ENCODE data around the gene RAPGEF1. TPM values are rescaled to one million over a fixed set of nuclear protein-coding genes. Genes with fewer than 3 reads are reported as not detected.
A peak's percentile ranks its signal among the peaks of the same experiment; 100 is the strongest.

Gene RAPGEF1
- total and polyA plus RNA-seq, 7 donors = 14.4 to 58.2 (median 45.3) TPM

- H3K27me3 ChIP-seq = no peaks in the 10 kb centered on the region
- 53 to 93% methylated on average over 2 of the region's 2 CpGs for WGBS, 2 donors
- no peak overlapping the region for H3K27ac ChIP-seq
- DNase-seq = no peak
- peaks cover 0 to 49% (median 48%) of the 10 kb centered on the region in 4 donors for H3K4me1 ChIP-seq
- H3K36me3 ChIP-seq = no peaks in the 10 kb centered on the region
- TF ChIP-seq EP300 (IDR thresholded peaks at IDR 0.05) (no peak), POLR2A (IDR thresholded peaks at IDR 0.05) (no peak), POLR2AphosphoS5 (IDR thresholded peaks at IDR 0.05) (no peak), CTCF (IDR thresholded peaks at IDR 0.05) (no peak)
- intact Hi-C loops (cut with DNase I) = no loop called here
- no peaks in the 10 kb centered on the region for H3K9me3 ChIP-seq
- H3K4me3 ChIP-seq = no peak overlapping the region
Measured at GRCh38 chr9:131724683-131725082, 15.2 kb downstream of the RAPGEF1 start.

GRCh38 chr9:131723632-131724031 is 16.2 kb downstream of the RAPGEF1 start:
- no peaks in the 10 kb centered on the region for H3K27me3 ChIP-seq
- H3K27ac ChIP-seq = no peak overlapping the region
- TF ChIP-seq POLR2AphosphoS5 (IDR thresholded peaks at IDR 0.05) = no peak
- no peak for TF ChIP-seq POLR2A (IDR thresholded peaks at IDR 0.05)
- TF ChIP-seq EP300 (IDR thresholded peaks at IDR 0.05) = no peak
- TF ChIP-seq CTCF (IDR thresholded peaks at IDR 0.05) = no peak
- intact Hi-C loops (cut with DNase I) = no loop called here
- H3K4me1 ChIP-seq = peaks cover 0 to 45% (median 41%) of the 10 kb centered on the region in 4 donors
- 49 to 72% methylated on average over 5 of the region's 5 CpGs for WGBS, 2 donors
- no peak overlapping the region for H3K4me3 ChIP-seq
- no peak for DNase-seq
- H3K9me3 ChIP-seq = no peaks in the 10 kb centered on the region
- H3K36me3 ChIP-seq = no peaks in the 10 kb centered on the region

- intact Hi-C loops (cut with DNase I) = no loop called here
- TF ChIP-seq POLR2A (IDR thresholded peaks at IDR 0.05) = no peak
- no peak for TF ChIP-seq EP300 (IDR thresholded peaks at IDR 0.05)
- TF ChIP-seq POLR2AphosphoS5 (IDR thresholded peaks at IDR 0.05) = no peak
- no peak for TF ChIP-seq CTCF (IDR thresholded peaks at IDR 0.05)
- Histone ChIP-seq H3K9me3 (no peaks in the 10 kb centered on the region), H3K27me3 (no peaks in the 10 kb centered on the region), H3K36me3 (no peaks in the 10 kb centered on the region), H3K4me1 (peaks cover 0 to 35% (median 28%) of the 10 kb centered on the region in 4 donors), H3K27ac (no peak overlapping the region), H3K4me3 (no peak overlapping the region)
- 79 to 84% methylated on average over 8 of the region's 8 CpGs for WGBS, 2 donors
- DNase-seq = no peak
Measured at GRCh38 chr9:131722255-131722654, 17.6 kb downstream of the RAPGEF1 start.

- no peak for DNase-seq
- 96 to 97% methylated on average over 13 of the region's 13 CpGs for WGBS, 2 donors
- H3K4me3 ChIP-seq = no peak overlapping the region
- H3K4me1 ChIP-seq = peaks cover 0 to 31% (median 27%) of the 10 kb centered on the region in 4 donors
- intact Hi-C loops (cut with DNase I) = no loop called here
- TF ChIP-seq POLR2AphosphoS5 (IDR thresholded peaks at IDR 0.05) (no peak), CTCF (IDR thresholded peaks at IDR 0.05) (no peak), EP300 (IDR thresholded peaks at IDR 0.05) (no peak), POLR2A (IDR thresholded peaks at IDR 0.05) (no peak)
- H3K9me3 ChIP-seq = no peaks in the 10 kb centered on the region
- H3K27ac ChIP-seq = no peak overlapping the region
- H3K36me3 ChIP-seq = no peaks in the 10 kb centered on the region
- no peaks in the 10 kb centered on the region for H3K27me3 ChIP-seq
Measured at GRCh38 chr9:131721076-131721475, 18.8 kb downstream of the RAPGEF1 start.

- no peak for DNase-seq
- no peaks in the 10 kb centered on the region for H3K36me3 ChIP-seq
- 73 to 86% methylated on average over 6 of the region's 6 CpGs for WGBS, 2 donors
- peak overlapping the region in 1 of 4 donors; percentile 25 for H3K27ac ChIP-seq
- no peak overlapping the region for H3K4me3 ChIP-seq
- TF ChIP-seq EP300 (IDR thresholded peaks at IDR 0.05) (no peak), POLR2AphosphoS5 (IDR thresholded peaks at IDR 0.05) (no peak)
- intact Hi-C loops (cut with DNase I) = no loop called here
- H3K4me1 ChIP-seq = peaks cover 0 to 31% (median 28%) of the 10 kb centered on the region in 4 donors
- H3K27me3 ChIP-seq = no peaks in the 10 kb centered on the region
- no peaks in the 10 kb centered on the region for H3K9me3 ChIP-seq
Measured at GRCh38 chr9:131720330-131720729, 19.5 kb downstream of the RAPGEF1 start.

Measured in sigmoid colon (tissue), 7 donors.